Measurements from ENCODE around the gene POGLUT2. TPM values are rescaled to one million over a fixed set of nuclear protein-coding genes. Genes with fewer than 3 reads are reported as not detected.

Gene POGLUT2
- total RNA-seq (2014; rRNA removed; shearing (Covaris generic)): 31.3 and 32.2 TPM in 2 replicates

GRCh38 chr13:102798581-102799425 lies at the start of gene POGLUT2, which contains the start of gene BIVM:
POGLUT2 (minus strand) TSS chr13:102798976; CDS start chr13:102798670, 306 bp downstream.
BIVM (plus strand) TSS chr13:102799119; CDS start chr13:102807268, 8,149 bp downstream.
- 0 out of 2 replicates have a peak, but pooled peaks cover 2% of the 10 kb centered on the region for H3K4me1 ChIP-seq
- no peaks in the 10 kb centered on the region for H3K9me3 ChIP-seq (replicated peaks)
- peak within 1 kb of the TSS; percentile 68 for H3K27ac ChIP-seq
- no peaks in the 10 kb centered on the region for H3K27me3 ChIP-seq
- peak; percentile 90 to 91 for DNase-seq
- H3K36me3 ChIP-seq: no peaks in the 10 kb centered on the region
- H3K4me3 ChIP-seq: peak within 1 kb of the TSS; percentile 91

- peak in 1 of 2 experiments; percentile 43 for DNase-seq
- Histone ChIP-seq H3K36me3 (no peaks in the 10 kb centered on the region), H3K27ac (peak overlapping the region; percentile 82; the same call in 1 of the 2 replicates), H3K4me3 (peak overlapping the region; percentile 65), H3K9me3 (replicated peaks) (no peaks in the 10 kb centered on the region), H3K27me3 (no peaks in the 10 kb centered on the region), H3K4me1 (peaks cover 3% of the 10 kb centered on the region; the same call in 1 of the 2 replicates)
Observed at GRCh38 chr13:102847272-102848234, 48.8 kb upstream of the POGLUT2 start.

GRCh38 chr13:102846261-102847015 lies 47.7 kb upstream of the POGLUT2 start:
- peak; percentile 16 to 50 for DNase-seq

GRCh38 chr13:102845630-102846260 lies 47.0 kb upstream of the POGLUT2 start, which contains the start of gene ERCC5:
ERCC5 (plus strand) TSS chr13:102846032; CDS start chr13:102846267, 235 bp downstream.
- peaks cover 3% of the 10 kb centered on the region; the same call in 1 of the 2 replicates for H3K4me1 ChIP-seq
- H3K27ac ChIP-seq: peak within 1 kb of the TSS; percentile 82
- H3K4me3 ChIP-seq: peak within 1 kb of the TSS; percentile 65
- H3K27me3 ChIP-seq: no peaks in the 10 kb centered on the region
- H3K9me3 ChIP-seq (replicated peaks): no peaks in the 10 kb centered on the region
- H3K36me3 ChIP-seq: no peaks in the 10 kb centered on the region
- peak; percentile 92 to 94 for DNase-seq

More at GRCh38 chr13:102846261-102847015, 47.7 kb upstream of the POGLUT2 start:
- Histone ChIP-seq H3K27ac (peak overlapping the region; percentile 82), H3K4me3 (peak overlapping the region; percentile 65), H3K9me3 (replicated peaks) (no peaks in the 10 kb centered on the region), H3K27me3 (no peaks in the 10 kb centered on the region), H3K36me3 (no peaks in the 10 kb centered on the region), H3K4me1 (peaks cover 3% of the 10 kb centered on the region; the same call in 1 of the 2 replicates)

GRCh38 chr13:102845289-102845629 lies 46.5 kb upstream of the POGLUT2 start:
- peak overlapping the region; percentile 82 for H3K27ac ChIP-seq
- no peaks in the 10 kb centered on the region for H3K36me3 ChIP-seq
- no peak for DNase-seq
- no peaks in the 10 kb centered on the region for H3K9me3 ChIP-seq (replicated peaks)
- H3K27me3 ChIP-seq: no peaks in the 10 kb centered on the region
- peak overlapping the region; percentile 65 for H3K4me3 ChIP-seq
- peaks cover 3% of the 10 kb centered on the region; the same call in 1 of the 2 replicates for H3K4me1 ChIP-seq

GRCh38 chr13:102839462-102839861 lies 40.7 kb upstream of the POGLUT2 start:
- DNase-seq: no peak
- Histone ChIP-seq H3K36me3 (no peaks in the 10 kb centered on the region; the same call in 1 of the 2 replicates), H3K9me3 (replicated peaks) (no peaks in the 10 kb centered on the region)

GRCh38 chr13:102838982-102839381 lies 40.2 kb upstream of the POGLUT2 start:
- DNase-seq: no peak
- H3K27me3 ChIP-seq: no peaks in the 10 kb centered on the region
- no peaks in the 10 kb centered on the region for H3K4me1 ChIP-seq
- no peak overlapping the region for H3K27ac ChIP-seq
- H3K36me3 ChIP-seq: no peaks in the 10 kb centered on the region; the same call in 1 of the 2 replicates
- H3K4me3 ChIP-seq: no peak overlapping the region
- no peaks in the 10 kb centered on the region for H3K9me3 ChIP-seq (replicated peaks)

More at GRCh38 chr13:102839462-102839861, 40.7 kb upstream of the POGLUT2 start:
- H3K27ac ChIP-seq: no peak overlapping the region
- no peaks in the 10 kb centered on the region for H3K27me3 ChIP-seq
- no peak overlapping the region for H3K4me3 ChIP-seq
- H3K4me1 ChIP-seq: no peaks in the 10 kb centered on the region

GRCh38 chr13:102838273-102838672 lies 39.5 kb upstream of the POGLUT2 start:
- no peaks in the 10 kb centered on the region; the same call in 1 of the 2 replicates for H3K36me3 ChIP-seq
- no peaks in the 10 kb centered on the region for H3K9me3 ChIP-seq (replicated peaks)
- H3K27ac ChIP-seq: no peak overlapping the region
- no peak for DNase-seq
- no peaks in the 10 kb centered on the region for H3K4me1 ChIP-seq
- H3K27me3 ChIP-seq: no peaks in the 10 kb centered on the region
- no peak overlapping the region for H3K4me3 ChIP-seq

GRCh38 chr13:102836471-102836870 lies 37.7 kb upstream of the POGLUT2 start:
- Histone ChIP-seq H3K4me1 (no peaks in the 10 kb centered on the region), H3K36me3 (no peaks in the 10 kb centered on the region; the same call in 1 of the 2 replicates), H3K27ac (no peak overlapping the region), H3K27me3 (no peaks in the 10 kb centered on the region), H3K4me3 (no peak overlapping the region), H3K9me3 (replicated peaks) (no peaks in the 10 kb centered on the region)
- no peak for DNase-seq

GRCh38 chr13:102830646-102831045 lies 31.9 kb upstream of the POGLUT2 start:
- DNase-seq: no peak
- no peaks in the 10 kb centered on the region for H3K4me1 ChIP-seq
- peaks cover 3% of the 10 kb centered on the region; the same call in 1 of the 2 replicates for H3K36me3 ChIP-seq
- H3K4me3 ChIP-seq: no peak overlapping the region
- no peak overlapping the region for H3K27ac ChIP-seq
- no peaks in the 10 kb centered on the region for H3K27me3 ChIP-seq
- no peaks in the 10 kb centered on the region for H3K9me3 ChIP-seq (replicated peaks)

GRCh38 chr13:102825921-102826706 lies 27.3 kb upstream of the POGLUT2 start:
- Histone ChIP-seq H3K4me3 (no peak overlapping the region), H3K27ac (no peak overlapping the region), H3K9me3 (replicated peaks) (no peaks in the 10 kb centered on the region; the same call in 1 of the 2 replicates), H3K4me1 (no peaks in the 10 kb centered on the region), H3K36me3 (peaks cover 21% of the 10 kb centered on the region; the same call in 1 of the 2 replicates), H3K27me3 (no peaks in the 10 kb centered on the region)
- DNase-seq: no peak

- DNase-seq: no peak
- Histone ChIP-seq H3K36me3 (peaks cover 25% of the 10 kb centered on the region; the same call in 1 of the 2 replicates), H3K9me3 (replicated peaks) (no peaks in the 10 kb centered on the region; the same call in 1 of the 2 replicates), H3K27me3 (no peaks in the 10 kb centered on the region), H3K4me1 (no peaks in the 10 kb centered on the region), H3K4me3 (no peak overlapping the region), H3K27ac (no peak overlapping the region)
Observed at GRCh38 chr13:102825400-102825799, 26.6 kb upstream of the POGLUT2 start.

Data from SJCRH30 (cell line).